C4-2B (cell line): ENCODE results near the gene BYSL.

Experiments used
- H3K27ac ChIP-seq: fragments of 450-650 bp; 2 replicates; pipeline ENCODE4 v1.5.1; 2017
- CTCF ChIP-seq: fragments of 450-650 bp; conservative IDR thresholded peaks from 2 replicates; pipeline ENCODE4 v1.5.1; 2017; ENCODE audit warnings: mild to moderate bottlenecking
- ZFX ChIP-seq: fragments of 450-650 bp; IDR thresholded peaks from 2 replicates; pipeline ENCODE4 v1.6.1; 2017

Gene BYSL

DNA sequence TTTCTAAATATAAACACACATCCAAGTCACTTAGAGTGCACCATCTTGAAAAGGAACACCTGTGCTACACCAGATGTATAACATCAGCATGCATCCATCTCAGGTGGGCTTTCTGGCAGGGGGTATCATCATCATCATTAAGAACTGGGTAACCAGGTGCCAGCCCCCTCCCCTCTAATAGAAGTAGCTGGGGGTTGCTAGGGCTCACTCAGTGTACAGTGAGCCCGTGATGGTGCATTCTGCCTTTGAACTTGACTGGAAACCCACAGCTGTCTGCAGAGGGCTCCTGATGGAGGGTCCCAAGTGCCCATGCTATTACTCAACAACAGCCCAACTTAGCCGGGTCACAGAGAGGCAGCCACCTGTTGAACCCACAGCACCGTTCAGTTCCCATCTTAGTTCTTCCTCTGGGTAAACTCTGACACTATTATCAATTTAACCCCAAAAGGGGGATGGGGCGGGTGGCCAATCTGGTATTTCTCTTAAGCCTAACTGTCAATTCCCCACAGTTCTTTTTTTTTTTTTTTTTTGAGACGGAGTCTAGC, 53.1 kb downstream of the BYSL start:
- no peak for TF ChIP-seq ZFX

DNA sequence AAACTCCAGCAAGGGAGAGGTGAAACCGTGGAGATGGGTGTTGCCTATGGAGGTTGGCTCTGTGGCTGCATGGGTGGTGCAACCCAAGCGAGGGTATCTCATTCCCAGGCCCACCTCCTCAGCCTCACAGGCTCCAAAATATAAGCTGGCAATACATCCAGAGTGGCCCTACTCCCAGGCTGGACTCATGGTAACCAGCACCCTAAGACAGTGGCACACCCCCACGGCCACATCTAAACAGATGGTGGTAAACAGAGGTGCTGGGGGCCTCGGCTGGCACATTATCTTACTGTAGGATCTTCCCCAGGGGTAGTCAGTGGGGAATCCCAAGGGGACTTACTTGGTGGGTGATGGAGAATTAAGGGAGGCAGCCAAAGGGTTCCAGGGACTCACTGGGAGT, 54.0 kb downstream of the BYSL start:
- H3K27ac ChIP-seq, result no peak overlapping the region

More for the DNA sequence above, 53.1 kb downstream of the BYSL start:
- no peak overlapping the region for H3K27ac ChIP-seq

DNA sequence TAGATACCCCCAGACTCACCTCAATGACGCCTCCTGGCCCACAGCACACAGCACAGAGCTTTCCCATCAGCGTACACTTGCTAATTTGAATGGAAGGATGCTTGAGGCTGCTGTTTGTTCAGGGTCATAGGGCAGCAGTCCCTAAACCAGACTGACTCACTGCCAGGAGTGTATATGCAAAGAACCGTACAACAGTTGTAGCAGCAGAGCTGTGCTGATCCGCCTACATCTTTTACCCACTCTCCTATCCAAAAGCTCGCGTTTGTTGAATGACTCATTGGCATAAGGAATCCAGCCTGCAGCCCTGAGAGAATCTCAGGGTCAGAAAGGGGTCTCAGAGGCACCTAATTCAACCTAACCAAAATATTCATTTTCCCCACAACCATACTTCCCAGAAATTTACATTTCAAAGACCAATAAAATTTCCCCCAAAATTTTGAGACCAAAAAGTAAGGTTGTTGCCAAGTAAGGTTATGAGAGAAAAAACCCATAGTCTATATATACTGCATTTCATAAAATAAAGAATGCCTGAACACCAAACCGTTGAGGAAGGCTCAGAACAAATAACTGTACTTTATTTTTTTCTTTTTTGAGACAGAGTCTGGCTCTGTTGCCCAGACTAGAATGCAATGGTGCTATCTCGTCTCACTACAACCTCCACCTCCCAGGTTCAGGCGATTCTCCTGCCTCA, 55.6 kb downstream of the BYSL start:
- TF ChIP-seq CTCF (no peak), ZFX (no peak)
- no peak overlapping the region for H3K27ac ChIP-seq

More for the DNA sequence above, 54.0 kb downstream of the BYSL start:
- TF ChIP-seq ZFX, result no peak
- no peak for TF ChIP-seq CTCF
